OCI-LY1 (cell line): ENCODE measurements around the gene SNTB2.

Experiments used
- H2AFZ ChIP-seq: fragments of 200-600 bp; sonication (generic), shearing (Covaris generic); 2 replicates; pipeline ENCODE4 v1.6.0; 2014; ENCODE audit warnings: antibody characterized with exemption, mild to moderate bottlenecking, low read length
- H3F3A ChIP-seq: fragments of 200-600 bp; sonication (generic), shearing (Covaris generic); 2 replicates; pipeline ENCODE4 v1.6.0; 2014; ENCODE audit warnings: mild to moderate bottlenecking, antibody characterized with exemption, low read length, moderate library complexity; ENCODE audit not compliant: insufficient read depth
- H3K27ac ChIP-seq: fragments of 200-600 bp; sonication (generic); 2 replicates; pipeline ENCODE4 v1.5.1; 2014; ENCODE audit warnings: low read length, mixed run types, mild to moderate bottlenecking, low read depth; ENCODE audit not compliant: poor library complexity, severe bottlenecking
- H3K27me3 ChIP-seq: fragments of 200-600 bp; sonication (generic); 2 replicates; pipeline ENCODE4 v1.6.0; 2014; ENCODE audit warnings: antibody characterized with exemption, mild to moderate bottlenecking, low read length, moderate library complexity; ENCODE audit not compliant: insufficient read depth
- H3K36me3 ChIP-seq: fragments of 200-600 bp; sonication (generic); 2 replicates; pipeline ENCODE4 v1.6.1; 2014; ENCODE audit warnings: mild to moderate bottlenecking, antibody characterized with exemption, low read length, moderate library complexity, mixed read lengths; ENCODE audit not compliant: insufficient read depth
- H3K4me1 ChIP-seq: fragments of 200-600 bp; sonication (generic); 2 replicates; pipeline ENCODE4 v1.5.1; 2014; ENCODE audit warnings: mild to moderate bottlenecking, low read length, moderate library complexity; ENCODE audit not compliant: insufficient read depth, severe bottlenecking
- H3K4me2 ChIP-seq: fragments of 200-600 bp; sonication (generic), shearing (Covaris generic); 2 replicates; pipeline ENCODE4 v1.6.1; 2014; ENCODE audit warnings: low read length
- H3K4me3 ChIP-seq: fragments of 200-600 bp; sonication (generic); 2 replicates; pipeline ENCODE4 v1.5.1; 2014; ENCODE audit warnings: low read length, low read depth, mild to moderate bottlenecking, mixed read lengths; ENCODE audit not compliant: poor library complexity, severe bottlenecking
- H3K79me2 ChIP-seq: fragments of 200-600 bp; shearing (Covaris generic); 2 replicates; pipeline ENCODE4 v1.6.1; 2016; ENCODE audit warnings: mixed run types, low read length, mixed read lengths; ENCODE audit not compliant: insufficient read depth
- H3K9ac ChIP-seq: fragments of 200-600 bp; sonication (generic), shearing (Covaris generic); 2 replicates; pipeline ENCODE4 v1.6.1; 2014; ENCODE audit warnings: mild to moderate bottlenecking, low read length, mixed read lengths
- H3K9me2 ChIP-seq: fragments of 200-600 bp; sonication (generic), shearing (Covaris generic); 2 replicates; pipeline ENCODE4 v1.6.1; 2014; ENCODE audit warnings: low read depth, mild to moderate bottlenecking, low read length, mixed read lengths
- H3K9me3 ChIP-seq: fragments of 200-600 bp; shearing (Covaris generic); 2 replicates; pipeline ENCODE4 v1.6.1; 2014; ENCODE audit warnings: low read length, mixed read lengths
- H4K20me1 ChIP-seq: fragments of 200-600 bp; sonication (generic), shearing (Covaris generic); 2 replicates; pipeline ENCODE4 v1.6.0; 2016; ENCODE audit warnings: mild to moderate bottlenecking, low read length; ENCODE audit not compliant: insufficient read depth
- EZH2 ChIP-seq: fragments of 200-600 bp; sonication (generic), shearing (Covaris generic); IDR thresholded peaks from 2 replicates; pipeline ENCODE4 v1.8.0; 2017; ENCODE audit warnings: borderline replicate concordance, mixed run types, mild to moderate bottlenecking, antibody characterized with exemption, low read length, moderate library complexity, mixed read lengths
- TF ChIP-seq, protein P1 (sequence below): fragments of 200-600 bp; sonication (generic), shearing (Covaris generic); IDR thresholded peaks from 2 replicates; pipeline ENCODE4 v1.5.1; 2017; ENCODE audit warnings: mild to moderate bottlenecking, antibody characterized with exemption, low read length, moderate library complexity, mixed read lengths

Gene SNTB2

GRCh38 chr16:69169051-69169450 is 17.9 kb upstream of the SNTB2 start:
- peaks cover 66% of the 10 kb centered on the region for H3K36me3 ChIP-seq

GRCh38 chr16:69169607-69170352 is 17.2 kb upstream of the SNTB2 start:
- H3K4me2 ChIP-seq: no peak overlapping the region
- H3K27me3 ChIP-seq: no peaks in the 10 kb centered on the region
- no peak overlapping the region for H2AFZ ChIP-seq
- H3K9ac ChIP-seq: no peak overlapping the region
- no peaks in the 10 kb centered on the region for H3K9me2 ChIP-seq
- no peaks in the 10 kb centered on the region for H3K9me3 ChIP-seq
- no peaks in the 10 kb centered on the region for H4K20me1 ChIP-seq
- no peak overlapping the region for H3K4me3 ChIP-seq
- H3K4me1 ChIP-seq: no peaks in the 10 kb centered on the region
- no peaks in the 10 kb centered on the region for H3K79me2 ChIP-seq
- peaks cover 60% of the 10 kb centered on the region for H3K36me3 ChIP-seq
- H3F3A ChIP-seq: no peaks in the 10 kb centered on the region
- no peak overlapping the region for H3K27ac ChIP-seq
- TF ChIP-seq, protein P1, sequence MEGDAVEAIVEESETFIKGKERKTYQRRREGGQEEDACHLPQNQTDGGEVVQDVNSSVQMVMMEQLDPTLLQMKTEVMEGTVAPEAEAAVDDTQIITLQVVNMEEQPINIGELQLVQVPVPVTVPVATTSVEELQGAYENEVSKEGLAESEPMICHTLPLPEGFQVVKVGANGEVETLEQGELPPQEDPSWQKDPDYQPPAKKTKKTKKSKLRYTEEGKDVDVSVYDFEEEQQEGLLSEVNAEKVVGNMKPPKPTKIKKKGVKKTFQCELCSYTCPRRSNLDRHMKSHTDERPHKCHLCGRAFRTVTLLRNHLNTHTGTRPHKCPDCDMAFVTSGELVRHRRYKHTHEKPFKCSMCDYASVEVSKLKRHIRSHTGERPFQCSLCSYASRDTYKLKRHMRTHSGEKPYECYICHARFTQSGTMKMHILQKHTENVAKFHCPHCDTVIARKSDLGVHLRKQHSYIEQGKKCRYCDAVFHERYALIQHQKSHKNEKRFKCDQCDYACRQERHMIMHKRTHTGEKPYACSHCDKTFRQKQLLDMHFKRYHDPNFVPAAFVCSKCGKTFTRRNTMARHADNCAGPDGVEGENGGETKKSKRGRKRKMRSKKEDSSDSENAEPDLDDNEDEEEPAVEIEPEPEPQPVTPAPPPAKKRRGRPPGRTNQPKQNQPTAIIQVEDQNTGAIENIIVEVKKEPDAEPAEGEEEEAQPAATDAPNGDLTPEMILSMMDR: no peak
- TF ChIP-seq EZH2: no peak

More at GRCh38 chr16:69169051-69169450, 17.9 kb upstream of the SNTB2 start:
- no peaks in the 10 kb centered on the region for H3K4me1 ChIP-seq
- no peaks in the 10 kb centered on the region for H3K9me3 ChIP-seq
- TF ChIP-seq, protein P1: no peak
- no peak for TF ChIP-seq EZH2
- no peaks in the 10 kb centered on the region for H3K27me3 ChIP-seq
- H4K20me1 ChIP-seq: no peaks in the 10 kb centered on the region
- H3F3A ChIP-seq: no peaks in the 10 kb centered on the region
- H2AFZ ChIP-seq: no peak overlapping the region
- no peak overlapping the region for H3K9ac ChIP-seq
- no peaks in the 10 kb centered on the region for H3K79me2 ChIP-seq
- no peak overlapping the region for H3K4me3 ChIP-seq
- H3K27ac ChIP-seq: no peak overlapping the region
- no peaks in the 10 kb centered on the region for H3K9me2 ChIP-seq
- no peak overlapping the region for H3K4me2 ChIP-seq

DNA sequence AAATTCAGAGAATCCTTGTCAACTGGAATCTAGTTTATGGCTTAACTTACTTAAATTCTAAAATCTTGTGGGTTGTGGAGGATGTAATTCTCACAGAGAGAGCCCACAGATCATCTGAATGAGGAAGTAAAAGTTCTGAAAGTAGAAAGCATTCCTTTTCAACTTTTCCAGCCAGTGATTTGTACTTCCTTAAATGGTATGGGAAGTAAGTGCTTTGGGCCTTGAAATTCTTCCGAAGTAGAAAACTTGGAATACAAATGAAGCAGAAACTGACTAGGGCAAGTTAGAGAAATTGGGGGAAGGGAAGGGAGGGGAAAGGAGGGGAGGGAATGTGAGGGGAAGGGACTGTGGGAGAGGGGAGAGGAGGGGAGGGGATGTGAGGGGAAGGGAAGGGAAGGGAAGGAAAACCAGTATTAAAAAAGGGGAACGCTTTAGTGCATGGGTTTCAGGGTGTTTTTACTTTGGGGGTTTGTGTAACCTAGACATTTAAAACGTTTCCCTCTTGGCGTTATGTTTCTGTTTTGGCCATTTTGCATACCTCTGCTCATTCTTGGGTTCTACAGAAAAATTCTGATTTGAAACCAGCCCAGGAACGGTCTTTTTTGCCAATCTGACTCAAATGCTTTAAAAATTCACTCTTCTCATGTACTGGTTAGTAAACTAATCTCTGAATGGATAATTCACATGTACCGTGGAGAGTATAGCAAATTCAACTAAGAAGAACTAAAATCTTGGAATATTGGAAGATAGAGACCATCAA is 15.5 kb upstream of the SNTB2 start:
- H3K27me3 ChIP-seq: no peaks in the 10 kb centered on the region
- H3F3A ChIP-seq: no peaks in the 10 kb centered on the region
- TF ChIP-seq EZH2: no peak
- TF ChIP-seq, protein P1: no peak
- H2AFZ ChIP-seq: no peak overlapping the region
- H3K36me3 ChIP-seq: peaks cover 43% of the 10 kb centered on the region
- H3K9me2 ChIP-seq: no peaks in the 10 kb centered on the region
- no peaks in the 10 kb centered on the region for H3K4me1 ChIP-seq
- no peak overlapping the region for H3K4me3 ChIP-seq
- H3K9me3 ChIP-seq: no peaks in the 10 kb centered on the region
- H3K4me2 ChIP-seq: no peak overlapping the region
- H3K27ac ChIP-seq: no peak overlapping the region
- no peak overlapping the region for H3K9ac ChIP-seq
- H3K79me2 ChIP-seq: no peaks in the 10 kb centered on the region
- H4K20me1 ChIP-seq: no peaks in the 10 kb centered on the region
